GM19455 (cell line): ENCODE data around the gene RAC3.

ENCODE experiments used
- ATAC-seq: cut with Tn5 transposase; IDR thresholded peaks from one replicate; pipeline ENCODE4 v1.9.1; 2021; ENCODE audit not compliant: unreplicated experiment

RAC3 gene

GRCh38 chr17:81998691-81999438, 32.6 kb upstream of the RAC3 start:
- no peak for ATAC-seq

- ATAC-seq: no peak
Measured at GRCh38 chr17:81999587-81999975, 31.9 kb upstream of the RAC3 start.

- no peak for ATAC-seq
Measured at GRCh38 chr17:81999976-82000802, 31.3 kb upstream of the RAC3 start.

GRCh38 chr17:82000803-82001570, 30.5 kb upstream of the RAC3 start:
- no peak for ATAC-seq

GRCh38 chr17:82001571-82002056, 29.9 kb upstream of the RAC3 start:
- ATAC-seq: no peak

- no peak for ATAC-seq
Measured at GRCh38 chr17:82003411-82004381, 27.8 kb upstream of the RAC3 start.

- no peak for ATAC-seq
Measured at GRCh38 chr17:82004517-82005455, 26.7 kb upstream of the RAC3 start.

GRCh38 chr17:82005701-82006348, 25.7 kb upstream of the RAC3 start:
- ATAC-seq: no peak

GRCh38 chr17:82006468-82007227, 24.8 kb upstream of the RAC3 start:
- ATAC-seq: no peak

- ATAC-seq: no peak
Measured at GRCh38 chr17:82007228-82007494, 24.3 kb upstream of the RAC3 start.

GRCh38 chr17:82007495-82008257, 23.8 kb upstream of the RAC3 start:
- no peak for ATAC-seq

- ATAC-seq: no peak
Measured at GRCh38 chr17:82008258-82008940, 23.1 kb upstream of the RAC3 start.

- ATAC-seq: no peak
Measured at GRCh38 chr17:82008941-82009405, 22.5 kb upstream of the RAC3 start.

GRCh38 chr17:82009413-82009812, 22.1 kb upstream of the RAC3 start:
- no peak for ATAC-seq

- ATAC-seq: no peak
Measured at GRCh38 chr17:82010575-82011525, 20.6 kb upstream of the RAC3 start.
